K562 (cell line): Measurements from ENCODE around the gene PACSIN1. TPM values are rescaled to one million over a fixed set of nuclear protein-coding genes. Genes with fewer than 3 reads are reported as not detected.
A peak's percentile ranks its signal among the peaks of the same experiment; 100 is the strongest.

Experiments used
- BCOR ChIP-seq: fragments of 450-650 bp; IDR thresholded peaks from 2 replicates; pipeline ENCODE4 v1.6.1; 2016
- CHD4 ChIP-seq: fragments of 200-600 bp; sonication (generic); IDR thresholded peaks from 3 replicates; pipeline ENCODE4 v1.6.1; 2012; ENCODE audit warnings: low read depth, mild to moderate bottlenecking, mixed read lengths, low read length, inconsistent platforms; ENCODE audit not compliant: insufficient read depth, insufficient replicate concordance, poor library complexity, severe bottlenecking
- FOXA3 ChIP-seq, 2 experiments: fragments of 450-650 bp in 1 of 2; sonication (generic) in 1 of 2; formaldehyde crosslinking; IDR thresholded peaks in 1 of 2; conservative IDR thresholded peaks in 1 of 2; 2 replicates each; pipeline versions ENCODE4 v1.4.0 to v1.8.0; 2020 to 2022; ENCODE audit warnings: mild to moderate bottlenecking in 2 of 2, missing genetic modification reagents in 1 of 2
- FOXP1 ChIP-seq: sonication (generic); formaldehyde crosslinking; IDR thresholded peaks from 2 replicates; pipeline ENCODE4 v1.8.0; 2022; ENCODE audit warnings: mild to moderate bottlenecking, missing genetic modification reagents
- KDM1A ChIP-seq, 2 experiments: fragments of 450-650 bp; IDR thresholded peaks; 2 replicates each; pipeline ENCODE4 v1.6.1; 2016; ENCODE audit warnings: mild to moderate bottlenecking in 2 of 2
- MEF2D ChIP-seq: conservative IDR thresholded peaks from 2 replicates; pipeline ENCODE4 v1.6.1; 2016; ENCODE audit warnings: low read depth, missing genetic modification characterization, missing compliant biosample characterization
- MTA2 ChIP-seq: fragments of 450-650 bp; IDR thresholded peaks from 2 replicates; pipeline ENCODE4 v1.6.1; 2016; ENCODE audit warnings: low read depth
- NCOA1 ChIP-seq: fragments of 450-650 bp; IDR thresholded peaks from 2 replicates; pipeline ENCODE4 v1.6.1; 2016; ENCODE audit warnings: low read depth
- NCOA2 ChIP-seq, 2 experiments: fragments of 450-650 bp; IDR thresholded peaks; 2 replicates each; pipeline ENCODE4 v1.6.1; 2018; ENCODE audit warnings: mild to moderate bottlenecking in 2 of 2, moderate library complexity in 1 of 2; ENCODE audit not compliant: partially characterized antibody in 2 of 2
- SMARCA5 ChIP-seq: fragments of 450-650 bp; IDR thresholded peaks from 2 replicates; pipeline ENCODE4 v1.6.1; 2016
- ZFP36 ChIP-seq: fragments of 150-350 bp; IDR thresholded peaks from 2 replicates; pipeline ENCODE4 v1.6.1; 2018; ENCODE audit warnings: low read length, low read depth; ENCODE audit not compliant: partially characterized antibody
- polyA plus RNA-seq, 8 experiments: library from polyadenylated mRNA; depleted of rRNA in 4 of 8; stranded (reverse) in 5 of 8; unstranded in 3 of 8; fragments of >200 nt; fragmentation: Nextera tagmentation in 2 of 8; fragmentation: Illumina TruSeq in 1 of 8; extraction: Ambion mirVana in 2 of 8; extraction: Trizol in 1 of 8; gene quantifications; 2 replicates each; pipeline versions ENCODE4 v1.2.1 to v1.2.3, GENCODE V29; 2011 to 2014; ENCODE audit warnings: inconsistent platforms in 1 of 8, missing spikeins in 1 of 8
- total RNA-seq, 7 experiments: library from RNA; depleted of rRNA in 6 of 7; stranded (reverse); fragments of >200 nt in 6 of 7; fragmentation: Illumina TruSeq in 2 of 7; extraction: Trizol in 2 of 7; gene quantifications; 2 replicates each; pipeline versions ENCODE4 v1.2.1 to v1.2.3, GENCODE V29; 2011 to 2021; ENCODE audit warnings: low replicate concordance in 1 of 7
- TF ChIP-seq, protein P1 (sequence below): sonication (generic); formaldehyde crosslinking; IDR thresholded peaks from 2 replicates; pipeline ENCODE4 v1.8.1; 2023; ENCODE audit warnings: mild to moderate bottlenecking, missing genetic modification reagents

PACSIN1 gene
- total and polyA plus RNA-seq, 9 of the 15 experiments (the other 6 are each of a cell fraction or from before 2014, with no cell fraction given), result 0.01 to 1.7 (median 0.45) TPM

DNA sequence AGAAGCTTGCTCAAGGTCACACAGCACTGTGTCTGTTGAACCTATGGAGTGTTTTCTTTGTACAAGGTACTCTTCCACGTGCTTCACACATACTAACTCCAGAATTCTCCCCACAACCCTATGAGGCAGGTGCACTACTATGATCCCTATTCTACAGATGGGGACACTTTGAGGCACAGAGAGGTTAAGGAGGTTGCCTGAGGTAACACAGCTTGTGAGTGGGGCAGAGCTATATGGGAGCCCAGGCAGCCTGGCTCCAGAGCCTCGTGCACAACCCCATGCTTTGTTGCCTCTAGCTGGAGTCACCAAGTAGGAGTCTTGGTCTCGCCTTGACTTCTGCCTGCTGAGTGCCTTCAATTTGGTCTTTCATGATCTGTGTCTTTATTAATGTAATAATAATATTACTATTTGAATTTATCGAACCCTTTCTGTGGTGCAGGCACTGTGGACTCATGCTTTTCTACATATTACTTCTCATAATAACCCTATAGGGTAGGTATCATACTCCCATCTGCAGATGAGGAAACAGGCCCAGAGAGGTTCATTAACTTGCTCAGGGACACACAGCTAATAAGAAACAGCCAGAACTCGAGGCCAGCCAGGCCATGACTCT, 103.6 kb downstream of the PACSIN1 start (continued):
- TF ChIP-seq, protein P1, sequence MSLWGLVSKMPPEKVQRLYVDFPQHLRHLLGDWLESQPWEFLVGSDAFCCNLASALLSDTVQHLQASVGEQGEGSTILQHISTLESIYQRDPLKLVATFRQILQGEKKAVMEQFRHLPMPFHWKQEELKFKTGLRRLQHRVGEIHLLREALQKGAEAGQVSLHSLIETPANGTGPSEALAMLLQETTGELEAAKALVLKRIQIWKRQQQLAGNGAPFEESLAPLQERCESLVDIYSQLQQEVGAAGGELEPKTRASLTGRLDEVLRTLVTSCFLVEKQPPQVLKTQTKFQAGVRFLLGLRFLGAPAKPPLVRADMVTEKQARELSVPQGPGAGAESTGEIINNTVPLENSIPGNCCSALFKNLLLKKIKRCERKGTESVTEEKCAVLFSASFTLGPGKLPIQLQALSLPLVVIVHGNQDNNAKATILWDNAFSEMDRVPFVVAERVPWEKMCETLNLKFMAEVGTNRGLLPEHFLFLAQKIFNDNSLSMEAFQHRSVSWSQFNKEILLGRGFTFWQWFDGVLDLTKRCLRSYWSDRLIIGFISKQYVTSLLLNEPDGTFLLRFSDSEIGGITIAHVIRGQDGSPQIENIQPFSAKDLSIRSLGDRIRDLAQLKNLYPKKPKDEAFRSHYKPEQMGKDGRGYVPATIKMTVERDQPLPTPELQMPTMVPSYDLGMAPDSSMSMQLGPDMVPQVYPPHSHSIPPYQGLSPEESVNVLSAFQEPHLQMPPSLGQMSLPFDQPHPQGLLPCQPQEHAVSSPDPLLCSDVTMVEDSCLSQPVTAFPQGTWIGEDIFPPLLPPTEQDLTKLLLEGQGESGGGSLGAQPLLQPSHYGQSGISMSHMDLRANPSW (CRISPR knock-in tag), result no peak
- TF ChIP-seq SMARCA5 (peak; percentile 99), FOXP1 (CRISPR knock-in tag) (0 out of 2 replicates have a peak, but pooled peaks have one; percentile 31), BCOR (peak; percentile 96), NCOA1 (no peak), NCOA2 (IDR thresholded peaks at IDR 0.05; ENCODE audit: partially characterized antibody in 2 of 2) (no peak), ZFP36 (peak; percentile 87), MTA2 (no peak), FOXA3 (CRISPR knock-in tag; conservative IDR thresholded peaks at IDR 0.05 in 1 of 2, IDR thresholded peaks at IDR 0.05 in 1 of 2) (0 out of 4 replicates have a peak, but pooled peaks of 1 of the 2 experiments have one; percentile 16), KDM1A (IDR thresholded peaks at IDR 0.05) (peak; percentile 83 to 86), MEF2D (tag) (no peak), CHD4 (peak; percentile 70)
